Trophoblast cell (in vitro differentiated cells and primary cell): ENCODE measurements around the gene AOPEP.

ENCODE experiments used
- DNase-seq, 2 donors: peaks; one replicate each; pipeline ENCODE4 v3.0.0-alpha.2; 2016
- H2AFZ ChIP-seq: 2 replicates; pipeline ENCODE4 v1.6.1; 2013; ENCODE audit warnings: low read length, moderate library complexity, mild to moderate bottlenecking; ENCODE audit not compliant: insufficient read depth, poor library complexity
- H2AK5ac ChIP-seq: 2 replicates; pipeline ENCODE4 v1.6.1; 2013; ENCODE audit warnings: mild to moderate bottlenecking, low read length
- H2BK120ac ChIP-seq: 2 replicates; pipeline ENCODE4 v1.6.1; 2013; ENCODE audit warnings: low read length, mild to moderate bottlenecking, moderate library complexity; ENCODE audit not compliant: insufficient read depth, poor library complexity
- H2BK12ac ChIP-seq: 2 replicates; pipeline ENCODE4 v1.6.1; 2013; ENCODE audit warnings: mild to moderate bottlenecking, low read length, moderate library complexity
- H2BK5ac ChIP-seq: 2 replicates; pipeline ENCODE4 v1.6.1; 2013; ENCODE audit warnings: low read length, low read depth, moderate library complexity, mild to moderate bottlenecking; ENCODE audit not compliant: poor library complexity
- H3K14ac ChIP-seq: 2 replicates; pipeline ENCODE4 v1.6.1; 2013; ENCODE audit warnings: mild to moderate bottlenecking, low read length
- H3K18ac ChIP-seq: 2 replicates; pipeline ENCODE4 v1.6.1; 2013; ENCODE audit warnings: mild to moderate bottlenecking, low read length
- H3K23ac ChIP-seq: 2 replicates; pipeline ENCODE4 v1.6.1; 2013; ENCODE audit warnings: low read length
- H3K27ac ChIP-seq: 2 replicates; pipeline ENCODE4 v1.5.1; 2013; ENCODE audit warnings: low read depth, mild to moderate bottlenecking, inconsistent platforms, low read length, moderate library complexity
- H3K27me3 ChIP-seq: 2 replicates; pipeline ENCODE4 v1.6.1; 2013; ENCODE audit warnings: inconsistent platforms, mild to moderate bottlenecking, low read length, moderate library complexity; ENCODE audit not compliant: insufficient read depth
- H3K36me3 ChIP-seq, 2 experiments: 1 replicate in 1 of 2; 2 replicates in 1 of 2; pipeline ENCODE4 v1.6.1; 2013; ENCODE audit warnings: low read length in 2 of 2, mild to moderate bottlenecking in 2 of 2, moderate library complexity in 1 of 2; ENCODE audit not compliant: insufficient read depth in 2 of 2, control insufficient read depth in 1 of 2
- H3K4ac ChIP-seq: 2 replicates; pipeline ENCODE4 v1.6.1; 2013; ENCODE audit warnings: low read depth, mild to moderate bottlenecking, low read length, moderate library complexity
- H3K4me1 ChIP-seq, 2 experiments: 1 replicate in 1 of 2; 2 replicates in 1 of 2; pipeline ENCODE4 v1.6.1; 2013; ENCODE audit warnings: low read length in 2 of 2, mild to moderate bottlenecking in 2 of 2, moderate library complexity in 1 of 2; ENCODE audit not compliant: insufficient read depth in 2 of 2, control insufficient read depth in 1 of 2
- H3K4me2 ChIP-seq: 2 replicates; pipeline ENCODE4 v1.6.1; 2013; ENCODE audit warnings: inconsistent platforms, mild to moderate bottlenecking, low read length, moderate library complexity
- H3K4me3 ChIP-seq: 2 replicates; pipeline ENCODE4 v1.5.1; 2013; ENCODE audit warnings: mild to moderate bottlenecking, low read depth, low read length, inconsistent platforms
- H3K79me1 ChIP-seq: one replicate; pipeline ENCODE4 v1.6.1; 2013; ENCODE audit warnings: low read length
- H3K79me2 ChIP-seq: 2 replicates; pipeline ENCODE4 v1.6.1; 2013; ENCODE audit warnings: low read length, mild to moderate bottlenecking; ENCODE audit not compliant: control insufficient read depth, insufficient read depth, poor library complexity
- H3K9ac ChIP-seq: 2 replicates; pipeline ENCODE4 v1.6.1; 2013; ENCODE audit warnings: mild to moderate bottlenecking, low read length
- H3K9me3 ChIP-seq: 2 replicates; pipeline ENCODE4 v1.6.1; 2013; ENCODE audit warnings: low read depth, mild to moderate bottlenecking, control low read depth, inconsistent platforms, low read length; ENCODE audit not compliant: insufficient read depth
- H4K12ac ChIP-seq: 2 replicates; pipeline ENCODE4 v1.6.1; 2013; ENCODE audit warnings: low read depth, mild to moderate bottlenecking, low read length, moderate library complexity
- H4K8ac ChIP-seq: 2 replicates; pipeline ENCODE4 v1.6.1; 2013; ENCODE audit warnings: low read depth, mild to moderate bottlenecking, low read length, moderate library complexity
- H4K91ac ChIP-seq: one replicate; pipeline ENCODE4 v1.6.1; 2013; ENCODE audit warnings: low read depth, mild to moderate bottlenecking, low read length, moderate library complexity
- WGBS: extraction: QIAGEN DNeasy Blood & Tissue Kit; methylation state at CpG from one replicate; pipeline ENCODE4 v1.1.7; 2013; ENCODE audit warnings: missing lambda C conversion rate; ENCODE audit not compliant: insufficient read length, insufficient coverage; ENCODE audit errors: extremely low coverage; 5-methylcytosine and 5-hydroxymethylcytosine counted together

AOPEP gene

GRCh38 chr9:94819161-94819687, 92.7 kb downstream of the AOPEP start:
- no peak overlapping the region for H3K4me2 ChIP-seq
- no CpG with 5 or more reads among the region's 8 CpGs for WGBS
- H4K91ac ChIP-seq = peak overlapping the region; percentile 47
- peak overlapping the region; percentile 86 for H3K27ac ChIP-seq
- H3K27me3 ChIP-seq = no peaks in the 10 kb centered on the region
- no peaks in the 10 kb centered on the region for H3K9me3 ChIP-seq
- H3K4me3 ChIP-seq = no peak overlapping the region
- H3K9ac ChIP-seq = no peak overlapping the region
- H3K79me2 ChIP-seq = peaks cover 3% of the 10 kb centered on the region
- peak overlapping the region; percentile 2 for H4K8ac ChIP-seq
- peak overlapping the region; percentile 15 for H2BK120ac ChIP-seq
- peaks cover 24% of the 10 kb centered on the region for H3K79me1 ChIP-seq
- no peaks in the 10 kb centered on the region for H3K36me3 ChIP-seq
- H3K23ac ChIP-seq = no peak overlapping the region
- H3K18ac ChIP-seq = peak overlapping the region; percentile 56
- H2AFZ ChIP-seq = peak overlapping the region; percentile 57
- peak overlapping the region; percentile 94 for H2BK5ac ChIP-seq
- peak overlapping the region; percentile 75 for H3K14ac ChIP-seq
- H4K12ac ChIP-seq = no peak overlapping the region
- H3K4me1 ChIP-seq = peaks cover 19 to 21% of the 10 kb centered on the region in 2 experiments
- peak; percentile 91 to 92 for DNase-seq
- H3K4ac ChIP-seq = peak overlapping the region; percentile 81
- H2AK5ac ChIP-seq = peak overlapping the region; percentile 56
- peak overlapping the region; percentile 50 for H2BK12ac ChIP-seq

- no CpG with 5 or more reads among the region's 3 CpGs for WGBS
- Histone ChIP-seq H3K4ac (no peak overlapping the region), H2BK5ac (no peak overlapping the region), H4K12ac (no peak overlapping the region), H3K27ac (no peak overlapping the region), H4K8ac (no peak overlapping the region), H2BK120ac (no peak overlapping the region), H3K23ac (no peak overlapping the region), H3K36me3 (no peaks in the 10 kb centered on the region), H3K4me3 (no peak overlapping the region), H3K27me3 (no peaks in the 10 kb centered on the region), H4K91ac (no peak overlapping the region), H2AK5ac (no peak overlapping the region), H3K9ac (no peak overlapping the region), H3K79me2 (peaks cover 3% of the 10 kb centered on the region), H3K79me1 (peaks cover 24% of the 10 kb centered on the region), H3K4me1 (peaks cover 19 to 21% of the 10 kb centered on the region in 2 experiments), H3K9me3 (peaks cover under 1% of the 10 kb centered on the region), H2AFZ (no peak overlapping the region), H2BK12ac (no peak overlapping the region), H3K4me2 (no peak overlapping the region), H3K18ac (no peak overlapping the region), H3K14ac (no peak overlapping the region)
- DNase-seq = no peak
Measured at GRCh38 chr9:94821098-94821887, 94.8 kb downstream of the AOPEP start.

GRCh38 chr9:94822273-94822672, 95.8 kb downstream of the AOPEP start:
- no peak overlapping the region for H2AK5ac ChIP-seq
- H3K4me2 ChIP-seq = no peak overlapping the region
- no peak overlapping the region for H3K14ac ChIP-seq
- H3K4ac ChIP-seq = no peak overlapping the region
- peak overlapping the region; percentile 7 for H3K18ac ChIP-seq
- H3K23ac ChIP-seq = no peak overlapping the region
- DNase-seq = no peak
- no peak overlapping the region for H4K12ac ChIP-seq
- peak overlapping the region; percentile 32 for H2BK12ac ChIP-seq
- H3K4me1 ChIP-seq = peaks cover 18 to 21% of the 10 kb centered on the region in 2 experiments
- H4K8ac ChIP-seq = no peak overlapping the region
- no peak overlapping the region for H2BK120ac ChIP-seq
- no CpG with 5 or more reads among the region's 2 CpGs for WGBS
- no peak overlapping the region for H3K27ac ChIP-seq
- H3K4me3 ChIP-seq = no peak overlapping the region
- peaks cover 0 to 2% of the 10 kb centered on the region in 2 experiments for H3K36me3 ChIP-seq
- no peak overlapping the region for H2BK5ac ChIP-seq
- peaks cover 3% of the 10 kb centered on the region for H3K79me2 ChIP-seq
- peaks cover 1% of the 10 kb centered on the region for H3K9me3 ChIP-seq
- H2AFZ ChIP-seq = no peak overlapping the region
- no peaks in the 10 kb centered on the region for H3K27me3 ChIP-seq
- H4K91ac ChIP-seq = no peak overlapping the region
- H3K79me1 ChIP-seq = peaks cover 22% of the 10 kb centered on the region
- no peak overlapping the region for H3K9ac ChIP-seq

- no peak overlapping the region for H3K9ac ChIP-seq
- no peak overlapping the region for H4K12ac ChIP-seq
- no peak overlapping the region for H3K18ac ChIP-seq
- H3K14ac ChIP-seq = no peak overlapping the region
- H4K8ac ChIP-seq = no peak overlapping the region
- no peak for DNase-seq
- WGBS = no CpG with 5 or more reads among the region's 5 CpGs
- no peak overlapping the region for H2AK5ac ChIP-seq
- no peak overlapping the region for H2BK120ac ChIP-seq
- peaks cover 17% of the 10 kb centered on the region for H3K79me1 ChIP-seq
- H3K9me3 ChIP-seq = peaks cover 1% of the 10 kb centered on the region
- peaks cover 0 to 2% of the 10 kb centered on the region in 2 experiments for H3K36me3 ChIP-seq
- H3K27me3 ChIP-seq = no peaks in the 10 kb centered on the region
- no peak overlapping the region for H3K4me3 ChIP-seq
- H3K4ac ChIP-seq = no peak overlapping the region
- H3K4me1 ChIP-seq = peaks cover 9 to 16% of the 10 kb centered on the region in 2 experiments
- H3K27ac ChIP-seq = no peak overlapping the region
- no peak overlapping the region for H3K23ac ChIP-seq
- no peak overlapping the region for H2BK12ac ChIP-seq
- H4K91ac ChIP-seq = no peak overlapping the region
- no peaks in the 10 kb centered on the region for H3K79me2 ChIP-seq
- no peak overlapping the region for H3K4me2 ChIP-seq
- no peak overlapping the region for H2BK5ac ChIP-seq
- no peak overlapping the region for H2AFZ ChIP-seq
Measured at GRCh38 chr9:94823710-94824109, 97.2 kb downstream of the AOPEP start.
